Measurements from ENCODE around the gene POU4F3. TPM values are rescaled to one million over a fixed set of nuclear protein-coding genes. Genes with fewer than 3 reads are reported as not detected.

The POU4F3 gene
- total and polyA plus RNA-seq, 2 of the 8 experiments (the other 6 are each of a cell fraction or from before 2014, with no cell fraction given), result 0.09 TPM; not detected in 1

- ChIA-PET CTCF (ENCODE audit: partially characterized antibody) (interaction anchor here (1.0 kb wide), 1 partner anchor 54 kb away, joined by 4 read pairs; no protein-coding TSS in a partner anchor), POLR2A (ENCODE audit: partially characterized antibody) (no interaction called here)
- Histone ChIP-seq H4K20me1 (replicated peaks in 1 of 2; ENCODE audit: control insufficient read depth in 1 of 2, insufficient read depth in 2 of 2, low read length in 2 of 2) (peaks cover 19 to 46% of the 10 kb centered on the region in 2 experiments), H2AK5ac (ENCODE audit: low read depth, low read length) (no peak overlapping the region), H3K4me3 (ENCODE audit: extremely low read depth in 1 of 4, insufficient read depth in 2 of 4, low read depth in 3 of 4, low read length in 4 of 4) (peak overlapping the region; percentile 10 to 66 (median 18); a peak in 5 of 8 replicates), H2BK120ac (replicated peaks; ENCODE audit: low read depth, low read length) (no peak overlapping the region), H3K4me1 (replicated peaks in 1 of 4; ENCODE audit: control insufficient read depth in 3 of 4, insufficient read depth in 4 of 4, low read length in 3 of 4) (peaks cover 6 to 33% (median 21%) of the 10 kb centered on the region in 4 experiments), H4K91ac (replicated peaks; ENCODE audit: insufficient read length, low read length) (no peak overlapping the region), H2BK15ac (ENCODE audit: low read length) (no peak overlapping the region), H3K79me1 (ENCODE audit: low read depth, low read length) (no peaks in the 10 kb centered on the region), H3K18ac (ENCODE audit: extremely low read depth, low read length) (no peak overlapping the region), H3K27me3 (replicated peaks in 1 of 4; ENCODE audit: control insufficient read depth in 3 of 4, extremely low read depth in 1 of 4, insufficient read depth in 3 of 4, low read length in 3 of 4) (peaks cover 99 to 100% (median 100%) of the 10 kb centered on the region in 4 experiments), H3K9me3 (ENCODE audit: insufficient read depth in 2 of 2, low read depth in 1 of 2, low read length in 1 of 2) (no peaks in the 10 kb centered on the region), H3K36me3 (ENCODE audit: control insufficient read depth in 2 of 4, insufficient read depth in 4 of 4, low read length in 3 of 4) (peaks cover 0 to 5% (median 0%) of the 10 kb centered on the region in 4 experiments; a peak in 1 of 8 replicates), H2BK20ac (ENCODE audit: low read length) (no peak overlapping the region), H3K56ac (replicated peaks; ENCODE audit: insufficient read length, low read depth, low read length) (no peak overlapping the region), H3K23me2 (ENCODE audit: low read depth, low read length) (peaks cover 12% of the 10 kb centered on the region; the same call in 1 of the 2 replicates), H3K9ac (replicated peaks in 1 of 4; ENCODE audit: extremely low read depth in 1 of 4, low read depth in 3 of 4, low read length in 3 of 4) (no peak overlapping the region), H2AFZ (ENCODE audit: low read length) (no peak overlapping the region), H3K4ac (replicated peaks; ENCODE audit: insufficient read length, low read depth, low read length) (no peak overlapping the region), H4K5ac (ENCODE audit: insufficient read length, low read depth, low read length) (no peak overlapping the region), H2BK5ac (ENCODE audit: low read depth, low read length) (no peak overlapping the region), H2BK12ac (ENCODE audit: low read depth, low read length) (no peak overlapping the region), H3K14ac (ENCODE audit: insufficient read length) (no peak overlapping the region), H3K79me2 (ENCODE audit: control insufficient read depth in 1 of 2, insufficient read depth in 2 of 2, low read length in 2 of 2) (no peaks in the 10 kb centered on the region), H3K4me2 (ENCODE audit: insufficient read depth in 1 of 2, low read depth in 2 of 2, low read length in 2 of 2) (peak overlapping the region; percentile 84 to 89), H4K8ac (ENCODE audit: extremely low read depth, insufficient read depth, low read length) (no peak overlapping the region), H3K23ac (ENCODE audit: insufficient read length) (no peak overlapping the region), H3K27ac (ENCODE audit: low read depth, low read length) (no peak overlapping the region)
- no peak for TF ChIP-seq SP2 (IDR thresholded peaks at IDR 0.05; ENCODE audit: low read length)
- TF ChIP-seq EZH2 (IDR thresholded peaks at IDR 0.05; ENCODE audit: low read depth, low read length, severe bottlenecking), result peak; percentile 97
- peak; percentile 98 for TF ChIP-seq SUZ12 (IDR thresholded peaks at IDR 0.05; ENCODE audit: low read length)
- peak; percentile 95 for TF ChIP-seq RNF2 (IDR thresholded peaks at IDR 0.05; ENCODE audit: borderline replicate concordance, low read depth, low read length, missing control alignments, poor library complexity, severe bottlenecking)
- TF ChIP-seq POLR2AphosphoS5 (IDR thresholded peaks at IDR 0.05; ENCODE audit: low read depth, low read length), result no peak
- TF ChIP-seq ASH2L (IDR thresholded peaks at IDR 0.05; ENCODE audit: low read length), result peak; percentile 53
- no peak for TF ChIP-seq POU5F1 (IDR thresholded peaks at IDR 0.05; ENCODE audit: low read depth, low read length)
- WGBS, 2 experiments (ENCODE audit: extremely low coverage in 1 of 2, insufficient coverage in 1 of 2, insufficient read length in 1 of 2, insufficient replicate concordance in 2 of 2, low coverage in 1 of 2, low lambda C conversion rate in 2 of 2, missing lambda C conversion rate in 1 of 2), result 6% methylated on average over 32 of the region's 34 CpGs; no CpG with 5 or more reads in 1 of the 2 experiments
- FAIRE-seq (no peak), DNase-seq (ENCODE audit: low read depth in 1 of 2, low spot score in 2 of 2) (peak in 1 of 2 experiments; percentile 63)
These were observed 1.3 kb upstream of the POU4F3 start for GRCh38 chr5:146337264-146337904.

All from H1 (cell line).